DMS53 treated with DMSO at 0.1 percent for 48 hours (cell line): ENCODE results near the gene UBR4.
"Not testable (repeated sequence)": the region's sequence is repeated elsewhere in the genome, so short reads cannot be mapped to it uniquely, and the experiment has no call there.

ENCODE experiments used
- DNase-seq: peaks from one replicate; lab custom pipeline; 2025; ENCODE audit not compliant: unreplicated experiment; lab: John Stamatoyannopoulos, UW

The UBR4 gene

GRCh38 chr1:19191811-19192210 lies 18.3 kb downstream of the UBR4 start:
- DNase-seq: no peak

- DNase-seq: no peak
Measured at GRCh38 chr1:19190468-19190867, 19.6 kb downstream of the UBR4 start.

- no peak for DNase-seq
Measured at GRCh38 chr1:19189270-19189669, 20.8 kb downstream of the UBR4 start.

GRCh38 chr1:19187852-19188251 lies 22.2 kb downstream of the UBR4 start:
- DNase-seq: no peak

- DNase-seq: no peak
Measured at GRCh38 chr1:19186001-19186400, 24.1 kb downstream of the UBR4 start.

- DNase-seq: no peak
Measured at GRCh38 chr1:19182223-19182622, 27.8 kb downstream of the UBR4 start.

GRCh38 chr1:19180265-19180657 lies 29.8 kb downstream of the UBR4 start:
- DNase-seq: not testable (repeated sequence)

- DNase-seq: no peak
Measured at GRCh38 chr1:19179597-19180264, 30.3 kb downstream of the UBR4 start.

- DNase-seq: no peak
Measured at GRCh38 chr1:19178734-19179398, 31.2 kb downstream of the UBR4 start.

GRCh38 chr1:19177811-19178210 lies 32.3 kb downstream of the UBR4 start:
- DNase-seq: no peak

- no peak for DNase-seq
Measured at GRCh38 chr1:19169642-19170041, 40.4 kb downstream of the UBR4 start.

- no peak for DNase-seq
Measured at GRCh38 chr1:19167140-19167539, 42.9 kb downstream of the UBR4 start.

- no peak for DNase-seq
Measured at GRCh38 chr1:19166066-19166465, 44.0 kb downstream of the UBR4 start.

- no peak for DNase-seq
Measured at GRCh38 chr1:19165501-19165900, 44.6 kb downstream of the UBR4 start.

- DNase-seq: no peak
Measured at GRCh38 chr1:19164274-19165015, 45.6 kb downstream of the UBR4 start.

GRCh38 chr1:19163261-19163660 lies 46.8 kb downstream of the UBR4 start:
- DNase-seq: no peak

GRCh38 chr1:19160831-19161230 lies 49.2 kb downstream of the UBR4 start:
- no peak for DNase-seq

GRCh38 chr1:19157653-19158052 lies 52.4 kb downstream of the UBR4 start:
- DNase-seq: no peak

GRCh38 chr1:19156676-19157075 lies 53.4 kb downstream of the UBR4 start:
- DNase-seq: no peak

- DNase-seq: peak; percentile 30
Measured at GRCh38 chr1:19154876-19155275, 55.2 kb downstream of the UBR4 start.

GRCh38 chr1:19153169-19153568 lies 56.9 kb downstream of the UBR4 start:
- DNase-seq: no peak

GRCh38 chr1:19151537-19151936 lies 58.5 kb downstream of the UBR4 start:
- DNase-seq: no peak
